GM20000 (cell line): ENCODE data around the gene OMA1.

Experiments
- DNase-seq: peaks from one replicate; pipeline ENCODE4 v3.0.0; 2012; ENCODE audit warnings: low spot score
- TF ChIP-seq, protein P1 (sequence below): IDR thresholded peaks from 2 replicates; pipeline ENCODE4 v1.5.1; 2012; ENCODE audit warnings: mild to moderate bottlenecking, control low read depth; ENCODE audit errors: extremely low read depth, missing control alignments

Gene OMA1

DNA sequence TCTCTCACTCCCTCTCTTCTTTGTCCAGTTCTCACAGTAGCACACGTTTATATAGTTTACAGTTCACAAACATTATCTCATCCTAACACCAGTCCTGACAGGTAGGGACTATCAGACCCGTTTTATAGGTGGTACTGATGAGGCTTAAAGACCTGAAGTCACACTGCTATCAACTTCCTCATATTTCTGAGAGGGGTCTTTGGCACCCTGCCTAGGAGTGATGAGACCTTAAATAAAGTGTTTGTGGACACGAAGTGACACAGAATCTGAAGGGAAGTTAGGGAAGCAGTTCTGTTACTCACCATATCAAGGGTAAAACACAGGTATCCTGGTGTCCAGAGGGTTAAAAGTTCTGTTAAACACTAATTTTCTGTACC lies 31.1 kb upstream of the OMA1 start:
- TF ChIP-seq, protein P1, sequence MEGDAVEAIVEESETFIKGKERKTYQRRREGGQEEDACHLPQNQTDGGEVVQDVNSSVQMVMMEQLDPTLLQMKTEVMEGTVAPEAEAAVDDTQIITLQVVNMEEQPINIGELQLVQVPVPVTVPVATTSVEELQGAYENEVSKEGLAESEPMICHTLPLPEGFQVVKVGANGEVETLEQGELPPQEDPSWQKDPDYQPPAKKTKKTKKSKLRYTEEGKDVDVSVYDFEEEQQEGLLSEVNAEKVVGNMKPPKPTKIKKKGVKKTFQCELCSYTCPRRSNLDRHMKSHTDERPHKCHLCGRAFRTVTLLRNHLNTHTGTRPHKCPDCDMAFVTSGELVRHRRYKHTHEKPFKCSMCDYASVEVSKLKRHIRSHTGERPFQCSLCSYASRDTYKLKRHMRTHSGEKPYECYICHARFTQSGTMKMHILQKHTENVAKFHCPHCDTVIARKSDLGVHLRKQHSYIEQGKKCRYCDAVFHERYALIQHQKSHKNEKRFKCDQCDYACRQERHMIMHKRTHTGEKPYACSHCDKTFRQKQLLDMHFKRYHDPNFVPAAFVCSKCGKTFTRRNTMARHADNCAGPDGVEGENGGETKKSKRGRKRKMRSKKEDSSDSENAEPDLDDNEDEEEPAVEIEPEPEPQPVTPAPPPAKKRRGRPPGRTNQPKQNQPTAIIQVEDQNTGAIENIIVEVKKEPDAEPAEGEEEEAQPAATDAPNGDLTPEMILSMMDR = no peak
- no peak for DNase-seq

DNA sequence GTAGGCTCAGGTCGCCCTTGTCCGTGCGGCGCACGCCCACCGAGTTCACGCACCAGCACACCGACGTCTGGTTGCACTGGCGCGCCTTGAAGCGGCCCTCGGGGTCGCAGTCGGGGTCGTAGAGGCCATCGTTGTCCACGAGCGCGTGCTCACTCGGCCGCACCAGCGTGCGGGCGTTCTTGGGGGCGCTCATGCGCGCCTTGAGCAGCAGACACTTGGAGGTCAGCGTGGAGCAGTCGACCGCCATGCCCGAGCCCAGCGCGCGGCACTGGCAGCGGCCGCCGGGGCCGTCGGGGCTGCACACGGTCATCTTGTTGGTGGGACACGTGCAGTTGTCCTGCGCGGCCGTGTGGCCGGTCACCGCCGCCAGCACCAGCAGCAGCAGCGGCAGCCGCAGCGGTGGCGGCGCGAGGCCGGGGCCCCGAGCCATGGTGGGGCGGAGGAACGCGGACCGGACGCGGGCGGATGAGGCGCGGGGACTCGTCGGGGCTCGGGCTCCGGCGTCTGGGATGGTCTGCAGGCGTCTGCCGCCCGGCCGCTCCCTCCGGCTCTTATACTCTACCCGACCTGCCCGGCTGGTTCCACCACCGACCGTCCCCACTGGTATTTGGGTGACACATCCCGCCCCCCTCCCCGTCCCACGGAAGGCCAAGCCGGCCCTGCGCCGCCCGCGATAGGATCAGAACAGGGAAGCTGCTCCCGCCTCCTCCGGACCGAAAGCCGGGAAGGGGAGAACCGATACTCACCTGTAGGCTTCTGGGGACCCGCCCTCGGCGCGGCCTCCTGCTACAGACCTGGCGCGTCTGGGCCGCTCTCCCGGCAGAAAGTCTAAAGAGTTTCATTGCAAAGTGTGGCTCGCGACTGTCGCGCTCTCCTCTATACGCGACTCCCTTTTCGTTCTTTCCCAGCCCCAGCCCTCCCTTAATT lies 30.5 kb upstream of the OMA1 start, which contains the start of gene TACSTD2:
TACSTD2 (minus strand) TSS at position 526 of the 927 bp plus-strand sequence; CDS start at position 430, 96 bp downstream.
- no peak for DNase-seq
- TF ChIP-seq, protein P1 = no peak

DNA sequence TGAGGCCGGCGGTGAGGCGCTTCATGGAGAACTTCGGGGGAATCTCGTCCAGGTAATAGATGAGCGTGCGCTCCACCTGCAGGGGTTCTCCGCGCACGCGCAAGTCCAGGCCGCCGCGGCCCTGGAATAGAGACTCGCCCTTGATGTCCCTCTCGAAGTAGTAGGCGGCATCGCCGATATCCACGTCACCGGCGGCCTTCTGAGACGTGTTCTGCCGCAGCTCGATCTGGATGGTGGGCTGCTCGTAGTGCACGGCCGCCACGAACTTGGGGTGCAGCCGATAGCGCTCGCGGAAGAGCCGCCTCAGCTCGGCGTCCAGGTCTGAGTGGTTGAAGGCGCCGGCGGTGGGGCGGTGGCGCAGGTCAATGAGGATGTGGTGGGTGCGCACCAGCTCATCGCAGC lies 29.8 kb upstream of the OMA1 start:
- no peak for DNase-seq
- TF ChIP-seq, protein P1 = no peak

DNA sequence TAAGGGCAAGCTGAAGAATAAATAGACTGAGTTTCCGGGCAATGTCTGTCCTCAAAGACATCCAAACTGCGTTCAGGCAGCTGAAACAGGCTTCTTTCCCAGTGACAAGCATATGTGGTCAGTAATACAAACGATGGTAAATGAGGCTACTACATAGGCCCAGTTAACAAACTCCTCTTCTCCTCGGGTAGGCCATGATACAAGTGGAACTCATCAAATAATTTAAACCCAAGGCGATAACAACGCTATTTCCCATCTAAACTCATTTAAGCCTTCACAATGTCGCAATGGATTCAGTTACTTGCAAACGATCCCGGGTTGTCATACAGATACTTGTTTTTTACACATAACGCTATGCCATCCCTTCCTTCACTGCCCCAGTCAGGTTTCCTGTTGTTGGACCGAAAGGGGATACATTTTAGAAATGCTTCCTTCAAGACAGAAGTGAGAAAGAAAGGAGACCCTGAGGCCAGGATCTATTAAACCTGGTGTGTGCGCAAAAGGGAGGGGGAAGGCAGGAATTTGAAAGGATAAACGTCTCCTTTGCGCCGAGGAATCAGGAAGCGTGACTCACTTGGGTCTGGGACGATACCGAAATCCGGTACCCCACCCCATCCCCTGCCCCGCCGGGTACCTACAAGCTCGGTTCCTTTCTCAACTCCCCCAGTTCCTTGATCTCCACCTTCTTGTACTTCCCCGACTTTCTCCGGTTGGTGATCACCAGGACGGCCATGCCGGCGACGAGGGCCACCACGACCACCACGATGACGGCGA lies 29.2 kb upstream of the OMA1 start:
- DNase-seq = no peak
- TF ChIP-seq, protein P1 = no peak

DNA sequence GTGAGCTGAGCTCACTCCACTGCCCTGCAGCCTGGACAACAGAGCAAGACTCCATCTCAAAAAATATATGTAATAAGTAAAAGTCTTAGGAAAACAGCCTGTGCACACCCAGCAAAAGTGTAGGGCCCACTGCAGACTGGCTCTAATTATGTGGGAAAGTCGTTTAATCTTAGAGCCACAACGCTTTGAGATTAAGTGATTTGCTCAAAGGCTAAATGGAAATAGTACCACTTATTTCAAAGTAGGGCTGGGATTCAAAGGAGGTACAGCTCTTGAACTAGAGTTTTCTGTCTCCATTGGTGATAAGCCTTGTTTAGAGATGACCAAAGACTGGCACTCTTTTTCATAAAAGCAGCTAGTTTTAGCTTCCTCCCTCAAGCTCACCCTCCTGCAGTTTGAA lies 28.3 kb upstream of the OMA1 start:
- TF ChIP-seq, protein P1 = no peak
- DNase-seq = no peak

DNA sequence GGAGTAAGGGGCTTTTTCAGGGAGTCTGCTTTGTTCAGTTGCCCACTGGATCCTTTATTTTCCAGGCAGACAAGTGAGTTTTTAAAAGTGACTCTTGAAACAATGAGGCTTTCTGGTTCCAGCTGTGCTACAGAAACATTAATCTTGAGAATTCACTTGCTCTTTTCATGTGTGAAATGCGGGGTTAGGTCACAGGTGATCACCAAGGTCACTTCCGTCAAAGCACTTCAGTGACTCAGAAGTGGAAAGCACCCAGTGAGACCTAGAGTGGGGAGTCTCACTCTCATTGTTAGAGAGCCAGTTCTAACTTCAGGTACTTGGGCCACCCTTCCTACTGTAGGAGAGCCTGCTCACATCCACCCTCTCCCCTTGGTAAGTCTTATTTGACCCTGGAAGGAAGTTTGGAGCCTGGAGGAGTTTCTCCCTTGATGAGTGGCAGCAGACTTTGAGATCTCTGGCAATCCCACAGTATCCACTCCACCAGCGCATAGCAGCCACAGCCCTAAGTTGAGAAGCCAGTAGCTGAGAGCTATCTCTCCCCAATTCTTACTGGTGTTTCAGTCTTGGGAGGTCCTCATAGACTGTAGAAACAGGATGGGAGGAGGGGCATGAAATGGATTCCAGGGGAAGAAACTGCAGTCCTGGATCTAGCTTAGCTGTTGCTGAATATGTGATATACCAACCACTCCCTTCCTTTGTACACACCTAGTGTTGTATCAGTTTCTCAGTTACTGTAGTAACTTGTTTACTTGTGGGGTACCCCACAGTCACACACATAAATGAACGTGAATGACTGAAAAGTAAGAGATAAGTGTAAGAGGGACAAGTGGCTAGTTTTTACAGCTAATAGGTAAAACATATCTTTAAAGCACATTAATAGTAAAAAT lies 27.4 kb upstream of the OMA1 start:
- TF ChIP-seq, protein P1 = no peak
- peak; percentile 84 for DNase-seq
